ENCODE data around the gene KANSL1L.

KANSL1L gene

DNA sequence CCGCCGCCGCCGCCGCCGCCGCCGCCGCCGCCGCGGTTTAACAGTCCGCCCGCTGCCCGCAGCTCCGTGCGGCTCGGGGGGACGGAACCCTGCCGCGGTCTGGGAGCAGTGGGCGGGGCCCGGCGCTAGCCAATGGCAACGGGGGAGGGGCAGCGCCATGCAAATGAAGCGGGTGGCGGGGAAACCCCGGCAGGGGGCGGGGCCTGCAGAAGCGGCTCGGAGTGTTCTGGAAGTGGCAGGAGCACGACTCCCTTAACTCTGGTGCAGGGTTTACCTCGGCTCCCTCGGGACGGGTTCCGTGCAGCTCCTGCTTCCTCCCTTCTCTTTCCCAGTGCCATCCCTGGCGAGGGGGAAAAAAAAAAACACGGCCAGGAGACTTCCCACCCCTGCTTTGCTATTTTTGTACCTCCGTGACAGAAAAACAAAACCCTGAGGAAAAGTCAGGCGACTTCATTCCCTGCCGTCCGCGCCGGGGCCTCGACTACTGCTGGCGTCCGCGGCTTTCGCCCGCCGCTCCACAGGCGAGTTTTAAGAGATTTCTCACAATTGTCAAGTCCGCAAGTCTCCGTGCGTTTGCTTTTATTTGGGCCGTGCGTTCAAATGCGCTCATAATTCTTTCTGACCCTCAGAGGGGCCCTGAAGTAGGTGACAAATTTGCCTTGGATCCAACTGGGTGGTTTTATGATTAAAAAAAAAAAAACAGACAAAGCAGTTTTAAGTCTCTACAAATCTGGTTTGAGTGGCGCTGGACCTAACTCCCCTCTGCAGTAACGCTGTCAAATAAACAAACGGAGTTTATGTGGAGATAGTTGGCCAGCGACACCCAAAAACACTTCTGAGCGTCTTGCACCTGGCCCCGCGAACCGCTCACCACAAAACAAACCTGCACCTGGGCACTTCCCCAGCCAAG, at the start of gene KANSL1L:
Gene KANSL1L (minus strand): TSS at position 101 of the 910 bp plus-strand sequence. CDS start 16,827 bp downstream, outside the sequence.
- ChIA-PET POLR2A (interaction anchor here (1.0 kb wide), 1 partner anchor 35 kb away, joined by 4 read pairs; no protein-coding TSS in a partner anchor), CTCF (interaction anchor here (1.0 to 1.1 kb wide), 2 partner anchors 27 kb away, joined by 3 to 4 read pairs; no protein-coding TSS in a partner anchor)
- H3K4me3 ChIP-seq (ENCODE audit: low read depth, low read length), result peak within 1 kb of the TSS; percentile 81
- DNase-seq (ENCODE audit: low read depth, low spot score), result peak; percentile 70
- TF ChIP-seq, protein P1, sequence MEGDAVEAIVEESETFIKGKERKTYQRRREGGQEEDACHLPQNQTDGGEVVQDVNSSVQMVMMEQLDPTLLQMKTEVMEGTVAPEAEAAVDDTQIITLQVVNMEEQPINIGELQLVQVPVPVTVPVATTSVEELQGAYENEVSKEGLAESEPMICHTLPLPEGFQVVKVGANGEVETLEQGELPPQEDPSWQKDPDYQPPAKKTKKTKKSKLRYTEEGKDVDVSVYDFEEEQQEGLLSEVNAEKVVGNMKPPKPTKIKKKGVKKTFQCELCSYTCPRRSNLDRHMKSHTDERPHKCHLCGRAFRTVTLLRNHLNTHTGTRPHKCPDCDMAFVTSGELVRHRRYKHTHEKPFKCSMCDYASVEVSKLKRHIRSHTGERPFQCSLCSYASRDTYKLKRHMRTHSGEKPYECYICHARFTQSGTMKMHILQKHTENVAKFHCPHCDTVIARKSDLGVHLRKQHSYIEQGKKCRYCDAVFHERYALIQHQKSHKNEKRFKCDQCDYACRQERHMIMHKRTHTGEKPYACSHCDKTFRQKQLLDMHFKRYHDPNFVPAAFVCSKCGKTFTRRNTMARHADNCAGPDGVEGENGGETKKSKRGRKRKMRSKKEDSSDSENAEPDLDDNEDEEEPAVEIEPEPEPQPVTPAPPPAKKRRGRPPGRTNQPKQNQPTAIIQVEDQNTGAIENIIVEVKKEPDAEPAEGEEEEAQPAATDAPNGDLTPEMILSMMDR (IDR thresholded peaks at IDR 0.05; ENCODE audit: insufficient read depth, low read length, missing control alignments), result no peak

- POLR2A ChIA-PET, result no interaction called here
- TF ChIP-seq, protein P1 (IDR thresholded peaks at IDR 0.05; ENCODE audit: insufficient read depth, low read length, missing control alignments), result no peak
Measured at GRCh38 chr2:210215120-210215519, 43.9 kb upstream of the KANSL1L start.

DNA sequence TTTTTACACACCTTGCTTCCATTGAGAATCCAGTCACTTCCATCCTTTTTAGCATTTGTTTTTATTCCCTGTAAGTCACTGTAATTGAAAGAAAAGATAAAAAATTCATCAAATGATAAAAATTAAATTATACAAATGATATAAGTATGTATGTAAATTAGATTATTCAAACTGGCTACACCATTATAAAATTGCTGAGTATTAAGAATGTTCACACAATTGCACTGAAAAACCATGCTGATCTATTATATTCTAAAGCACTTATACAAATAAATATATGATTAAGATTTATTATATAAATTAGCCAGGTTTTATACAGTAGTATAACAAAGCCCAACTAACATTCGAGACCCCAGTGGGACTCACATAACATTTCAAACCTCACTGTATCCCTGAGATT, 39.0 kb upstream of the KANSL1L start:
- ChIA-PET POLR2A (no interaction called here), CTCF (interaction anchor here (2.2 kb wide), 1 partner anchor 14 kb away, joined by 8 read pairs; no protein-coding TSS in a partner anchor)
- H3K4me3 ChIP-seq (ENCODE audit: low read depth, low read length), result no peak overlapping the region
- DNase-seq (ENCODE audit: low read depth, low spot score), result no peak
- TF ChIP-seq, protein P1 (IDR thresholded peaks at IDR 0.05; ENCODE audit: insufficient read depth, low read length, missing control alignments), result no peak

More at GRCh38 chr2:210215120-210215519, 43.9 kb upstream of the KANSL1L start:
- no peak overlapping the region for H3K4me3 ChIP-seq (ENCODE audit: low read depth, low read length)
- CTCF ChIA-PET, result no interaction called here
- no peak for DNase-seq (ENCODE audit: low read depth, low spot score)

GRCh38 chr2:210207929-210208328, 36.7 kb upstream of the KANSL1L start:
- ChIA-PET CTCF (interaction anchor here (1.2 to 1.9 kb wide), 2 partner anchors 9 to 230 kb away, joined by 4 to 5 read pairs; no protein-coding TSS in a partner anchor), POLR2A (no interaction called here)
- DNase-seq (ENCODE audit: low read depth, low spot score), result no peak
- no peak overlapping the region for H3K4me3 ChIP-seq (ENCODE audit: low read depth, low read length)
- TF ChIP-seq, protein P1 (IDR thresholded peaks at IDR 0.05; ENCODE audit: insufficient read depth, low read length, missing control alignments), result no peak

DNA sequence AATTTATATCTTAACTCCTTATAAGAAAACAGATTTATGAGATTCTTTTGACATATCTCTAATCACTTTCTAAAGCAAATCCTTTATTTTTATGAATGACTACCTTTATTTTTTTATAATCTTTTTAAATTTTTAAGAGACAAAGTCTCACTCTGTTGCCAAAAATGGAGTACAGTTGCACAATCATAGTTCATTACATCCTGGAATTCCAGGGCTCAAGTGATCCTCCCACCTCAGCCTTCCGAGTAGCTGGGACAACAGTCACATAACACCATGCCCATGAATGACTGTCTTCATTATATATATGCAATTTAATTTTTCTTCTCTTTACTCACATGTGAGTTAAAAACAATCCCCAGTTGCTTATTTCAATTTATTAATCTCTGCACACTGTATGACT, 32.3 kb upstream of the KANSL1L start:
- no peak for DNase-seq (ENCODE audit: low read depth, low spot score)
- ChIA-PET CTCF (interaction anchor here (1.2 to 2.3 kb wide), 2 partner anchors 9 to 226 kb away, joined by 4 to 11 read pairs; no protein-coding TSS in a partner anchor), POLR2A (no interaction called here)
- TF ChIP-seq, protein P1 (IDR thresholded peaks at IDR 0.05; ENCODE audit: insufficient read depth, low read length, missing control alignments), result no peak
- H3K4me3 ChIP-seq (ENCODE audit: low read depth, low read length), result no peak overlapping the region

DNA sequence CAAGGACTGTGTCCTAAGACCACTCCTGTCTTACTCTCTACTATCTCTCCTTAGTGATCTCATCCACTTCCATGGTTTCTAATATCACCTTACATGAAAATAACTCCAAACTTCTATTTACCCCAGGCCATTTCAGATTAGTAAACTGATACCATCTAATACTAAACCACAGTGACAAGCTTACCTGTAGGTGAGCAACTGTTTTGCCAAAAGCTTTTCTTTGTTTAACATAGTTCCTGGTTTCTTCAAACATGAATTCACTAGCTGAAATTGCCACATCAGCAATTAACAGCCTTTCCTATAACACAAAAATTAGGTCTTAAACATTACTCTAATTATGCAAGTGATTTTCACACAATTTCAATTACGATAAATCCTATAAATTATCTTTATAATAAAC, 31.9 kb upstream of the KANSL1L start:
- no peak for DNase-seq (ENCODE audit: low read depth, low spot score)
- POLR2A ChIA-PET, result no interaction called here
- no peak overlapping the region for H3K4me3 ChIP-seq (ENCODE audit: low read depth, low read length)
- TF ChIP-seq, protein P1 (IDR thresholded peaks at IDR 0.05; ENCODE audit: insufficient read depth, low read length, missing control alignments), result no peak
- CTCF ChIA-PET, result interaction anchor here (2.3 kb wide), 1 partner anchor 226 kb away, joined by 11 read pairs; no protein-coding TSS in a partner anchor

Measured in AG04449 (cell line).